Activated CD8-positive, alpha-beta memory T cell treated with anti-CD3 and anti-CD28 coated beads for 36 hours (primary cell): ENCODE measurements around the gene SNX25. TPM values are rescaled to one million over a fixed set of nuclear protein-coding genes. Genes with fewer than 3 reads are reported as not detected.

Experiments
- CTCF ChIA-PET: fragments of 350-600 bp; sonication (Branson Sonifier 250); formaldehyde crosslinking; loops from one replicate; lab custom pipeline; 2021; ENCODE audit warnings: antibody characterized with exemption; lab: Charles Lee
- POLR2A ChIA-PET: fragments of 350-600 bp; sonication (Branson Sonifier 250); formaldehyde crosslinking; loops from one replicate; lab custom pipeline; 2021; ENCODE audit warnings: antibody characterized with exemption; lab: Charles Lee
- total RNA-seq, 2 experiments: library from RNA; stranded (reverse); gene quantifications; one replicate each; pipeline ENCODE4 v1.2.3, GENCODE V29; 2021

The SNX25 gene
- total RNA-seq, 2 experiments from 2014 or later: 17.5 to 19.2 TPM

- ChIA-PET POLR2A (interaction anchor here (0.5 kb wide), 1 partner anchor 11 kb away, joined by 3 read pairs; no protein-coding TSS in a partner anchor), CTCF (no interaction called here)
Observed at GRCh38 chr4:185202984-185203485, 6.4 kb upstream of the SNX25 start.

- ChIA-PET POLR2A (no interaction called here), CTCF (no interaction called here)
Observed at GRCh38 chr4:185203486-185204237, 5.7 kb upstream of the SNX25 start, which contains the start of gene CFAP97. Gene CFAP97 (minus strand): TSS chr4:185204000. CDS start chr4:185191196, 12,804 bp downstream.

- POLR2A ChIA-PET: interaction anchor here (1.1 kb wide), 1 partner anchor 62 kb away, joined by 3 read pairs; the partner anchor contains the start of gene SLC25A4
- CTCF ChIA-PET: interaction anchor here (0.9 kb wide), 1 partner anchor 20 kb away, joined by 4 read pairs; no protein-coding TSS in a partner anchor
Observed at GRCh38 chr4:185204238-185204910, 5.0 kb upstream of the SNX25 start.

- ChIA-PET POLR2A (interaction anchor here (1.1 kb wide), 1 partner anchor 62 kb away, joined by 3 read pairs; the partner anchor contains the start of gene SLC25A4), CTCF (interaction anchor here (0.9 kb wide), 1 partner anchor 21 kb away, joined by 4 read pairs; no protein-coding TSS in a partner anchor)
Observed at GRCh38 chr4:185205073-185205472, 4.3 kb upstream of the SNX25 start.

GRCh38 chr4:185205697-185206342, 3.6 kb upstream of the SNX25 start:
- CTCF ChIA-PET: interaction anchor here (0.7 kb wide), 1 partner anchor 135 kb away, joined by 3 read pairs; no protein-coding TSS in a partner anchor

GRCh38 chr4:185207466-185207865, 1.9 kb upstream of the SNX25 start:
- ChIA-PET POLR2A (interaction anchor here (0.6 kb wide), 1 partner anchor 235 kb away, joined by 3 read pairs; no protein-coding TSS in a partner anchor), CTCF (interaction anchor here (0.6 to 1.2 kb wide), 3 partner anchors 23 to 1697 kb away, joined by 3 to 7 read pairs (median 5); no protein-coding TSS in a partner anchor)

More at GRCh38 chr4:185205697-185206342, 3.6 kb upstream of the SNX25 start:
- POLR2A ChIA-PET: interaction anchor here (1.1 kb wide), 1 partner anchor 63 kb away, joined by 3 read pairs; the partner anchor contains the start of gene SLC25A4

- ChIA-PET CTCF (interaction anchor here (0.6 to 0.9 kb wide), 2 partner anchors 133 to 185 kb away, joined by 3 read pairs; no protein-coding TSS in a partner anchor), POLR2A (interaction anchor here (1.3 kb wide), 1 partner anchor 37 kb away, joined by 4 read pairs; no protein-coding TSS in a partner anchor)
Observed at GRCh38 chr4:185209852-185210101, 379 bp downstream of the SNX25 start.

GRCh38 chr4:185210102-185210981, 944 bp downstream of the SNX25 start:
- ChIA-PET CTCF (interaction anchor here (0.6 to 0.9 kb wide), 2 partner anchors 132 to 185 kb away, joined by 3 read pairs; no protein-coding TSS in a partner anchor), POLR2A (interaction anchor here (1.3 kb wide), 1 partner anchor 36 kb away, joined by 4 read pairs; no protein-coding TSS in a partner anchor)

- ChIA-PET CTCF (no interaction called here), POLR2A (no interaction called here)
Observed at GRCh38 chr4:185211035-185211434, 1.6 kb downstream of the SNX25 start.

- ChIA-PET CTCF (no interaction called here), POLR2A (interaction anchor here (1.4 kb wide), 1 partner anchor 185 kb away, joined by 4 read pairs; the partner anchor contains the start of gene ANKRD37)
Observed at GRCh38 chr4:185211641-185212040, 2.2 kb downstream of the SNX25 start.

- POLR2A ChIA-PET: interaction anchor here (1.4 kb wide), 1 partner anchor 184 kb away, joined by 4 read pairs; the partner anchor contains the start of gene ANKRD37
Observed at GRCh38 chr4:185212581-185212980, 3.2 kb downstream of the SNX25 start.

GRCh38 chr4:185213877-185214276, 4.5 kb downstream of the SNX25 start:
- POLR2A ChIA-PET: no interaction called here
- CTCF ChIA-PET: interaction anchor here (1.2 kb wide), 1 partner anchor 15 kb away, joined by 3 read pairs; no protein-coding TSS in a partner anchor

More at GRCh38 chr4:185212581-185212980, 3.2 kb downstream of the SNX25 start:
- CTCF ChIA-PET: interaction anchor here (0.8 to 1.2 kb wide), 2 partner anchors 16 to 214 kb away, joined by 3 read pairs; a partner anchor contains a TSS

GRCh38 chr4:185215261-185215660, 5.9 kb downstream of the SNX25 start:
- POLR2A ChIA-PET: no interaction called here

GRCh38 chr4:185217408-185217975, 8.1 kb downstream of the SNX25 start:
- ChIA-PET CTCF (no interaction called here), POLR2A (no interaction called here)

More at GRCh38 chr4:185215261-185215660, 5.9 kb downstream of the SNX25 start:
- CTCF ChIA-PET: no interaction called here

- CTCF ChIA-PET: no interaction called here
Observed at GRCh38 chr4:185218312-185218711, 8.9 kb downstream of the SNX25 start.

GRCh38 chr4:185219551-185220344, 10.3 kb downstream of the SNX25 start:
- POLR2A ChIA-PET: no interaction called here
- CTCF ChIA-PET: no interaction called here

More at GRCh38 chr4:185218312-185218711, 8.9 kb downstream of the SNX25 start:
- POLR2A ChIA-PET: no interaction called here
